ENCODE data around the gene MACROD1. TPM values are rescaled to one million over a fixed set of nuclear protein-coding genes. Genes with fewer than 3 reads are reported as not detected.

The MACROD1 gene
- total and polyA plus RNA-seq, 2 donors, result 9.8 to 25.1 TPM

DNA sequence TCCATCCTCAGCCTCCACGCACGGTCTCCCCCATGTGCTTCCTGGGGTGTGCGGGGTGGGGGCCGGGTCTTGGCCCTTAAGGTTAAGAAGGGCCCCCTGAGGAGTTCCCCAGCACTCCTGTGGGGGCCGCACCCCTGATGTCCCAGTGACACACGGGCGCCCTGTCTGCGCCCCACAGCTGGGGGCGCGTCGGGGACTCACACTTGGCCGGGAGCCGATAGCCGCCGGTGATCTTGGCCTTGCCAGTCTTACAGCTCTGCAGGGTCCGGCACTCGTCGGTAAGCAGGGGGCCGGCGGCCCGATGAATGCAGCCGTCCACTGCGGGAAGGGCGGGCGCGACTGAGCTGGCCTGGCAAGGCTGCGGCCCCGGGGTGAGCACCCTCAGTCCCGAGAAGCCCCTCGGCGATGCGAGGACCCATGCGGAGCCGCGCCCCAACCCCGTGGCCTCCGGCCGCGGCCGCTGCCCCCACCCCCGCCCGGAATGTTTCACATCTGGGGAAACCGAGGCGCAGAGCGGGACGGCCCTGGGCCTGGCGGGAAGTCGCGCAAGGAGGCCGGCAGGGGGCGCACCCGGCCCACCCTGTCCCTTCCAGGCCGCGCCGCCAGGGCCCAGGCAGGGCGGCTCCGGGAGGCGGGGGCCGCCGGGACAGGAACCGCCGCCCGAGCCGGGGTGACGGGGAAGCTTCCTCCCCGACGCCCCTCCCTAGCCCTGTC, 165.7 kb downstream of the MACROD1 start:
- Histone ChIP-seq H3K4me1 (ENCODE audit: insufficient read depth) (no peaks in the 10 kb centered on the region), H3K27ac (ENCODE audit: low read depth) (no peak overlapping the region), H3K4me3 (ENCODE audit: low read depth, low read length) (peak overlapping the region; percentile 25), H3K36me3 (ENCODE audit: insufficient read depth) (peaks cover 2% of the 10 kb centered on the region)
- WGBS, result 2% methylated on average over 67 of the region's 67 CpGs
- no peak for DNase-seq (ENCODE audit: extremely low spot score)

DNA sequence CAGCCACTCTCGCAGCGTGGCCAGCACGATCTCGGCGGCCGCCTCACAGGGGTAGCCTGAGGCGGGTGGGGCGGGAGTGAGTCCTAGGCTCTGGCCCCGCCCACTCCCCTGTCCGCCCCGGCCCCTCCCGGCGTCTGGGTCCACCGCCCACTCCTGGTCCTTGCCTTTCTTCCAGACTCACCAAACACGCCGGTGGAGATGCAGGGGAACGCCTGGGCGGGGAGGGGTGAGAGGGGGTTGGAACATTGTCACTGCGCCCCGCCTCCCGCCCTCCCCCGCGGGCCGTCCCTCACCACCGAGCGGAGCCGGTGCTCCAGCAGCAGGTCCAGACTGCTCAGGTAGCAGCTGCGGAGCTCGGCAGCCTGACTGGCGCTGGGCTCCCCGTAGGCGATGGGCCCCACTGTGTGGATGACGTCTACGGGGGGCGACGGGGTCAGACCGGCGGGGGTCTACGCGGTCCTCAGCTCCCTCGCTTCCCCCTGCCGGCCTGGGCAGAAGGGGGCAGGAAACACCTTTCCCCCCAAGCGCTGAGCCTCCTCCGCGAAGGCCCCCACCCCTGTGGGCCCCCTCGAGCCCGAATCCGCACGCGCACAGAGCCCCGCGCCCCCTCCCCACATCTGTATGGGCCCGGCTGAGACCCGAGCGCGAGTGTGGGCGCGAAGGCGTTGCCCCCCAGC, 166.4 kb downstream of the MACROD1 start:
- no peaks in the 10 kb centered on the region for H3K4me1 ChIP-seq (ENCODE audit: insufficient read depth)
- H3K36me3 ChIP-seq (ENCODE audit: insufficient read depth), result peaks cover 2% of the 10 kb centered on the region
- peak overlapping the region; percentile 4 for H3K4me3 ChIP-seq (ENCODE audit: low read depth, low read length)
- 6% methylated on average over 59 of the region's 59 CpGs for WGBS
- no peak overlapping the region for H3K27ac ChIP-seq (ENCODE audit: low read depth)
- DNase-seq (ENCODE audit: extremely low spot score), result no peak

DNA sequence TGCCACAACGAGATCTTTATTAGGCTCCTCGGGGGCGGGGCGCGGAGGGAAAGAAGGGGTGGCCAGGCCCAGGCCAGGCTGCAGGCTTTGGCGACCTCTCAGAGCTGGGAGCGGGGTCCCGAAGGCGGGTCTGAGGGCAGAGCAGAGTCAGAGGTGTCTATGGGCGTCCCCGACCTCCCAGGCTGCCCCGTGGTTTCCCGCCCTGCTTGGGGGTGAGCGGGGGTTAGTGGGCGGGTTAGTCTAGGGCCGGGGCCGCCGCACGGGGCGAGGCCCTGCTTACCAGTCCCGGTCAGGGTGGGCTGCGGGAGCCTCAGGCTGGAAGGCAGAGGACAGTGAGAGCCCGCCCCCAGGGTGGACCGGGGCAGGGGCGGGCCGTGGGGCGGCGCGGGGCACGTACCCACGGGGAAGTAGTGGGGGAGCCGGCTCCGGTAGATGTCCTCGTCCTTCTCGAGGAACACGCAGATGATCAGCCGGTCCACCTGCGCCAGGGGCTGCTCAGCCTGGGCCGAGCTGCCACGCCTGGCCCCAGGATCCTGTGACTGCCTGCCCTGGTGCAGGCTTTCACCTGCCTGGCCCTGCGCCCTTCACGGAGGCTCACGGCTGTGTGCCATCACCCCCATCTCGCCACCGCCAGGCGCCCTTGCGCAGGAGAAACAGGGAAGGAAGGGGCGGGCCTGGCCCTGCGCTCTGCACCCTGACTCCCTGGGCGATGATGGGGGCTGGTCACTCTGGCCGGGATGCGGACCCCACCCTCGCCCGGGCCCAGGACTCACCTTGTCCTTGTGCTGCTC, 167.2 kb downstream of the MACROD1 start:
- Histone ChIP-seq H3K4me3 (ENCODE audit: low read depth, low read length) (peak overlapping the region; percentile 4), H3K36me3 (ENCODE audit: insufficient read depth) (peaks cover 2% of the 10 kb centered on the region), H3K27ac (ENCODE audit: low read depth) (no peak overlapping the region), H3K4me1 (ENCODE audit: insufficient read depth) (no peaks in the 10 kb centered on the region)
- 71% methylated on average over 54 of the region's 54 CpGs for WGBS
- no peak for DNase-seq (ENCODE audit: extremely low spot score)

DNA sequence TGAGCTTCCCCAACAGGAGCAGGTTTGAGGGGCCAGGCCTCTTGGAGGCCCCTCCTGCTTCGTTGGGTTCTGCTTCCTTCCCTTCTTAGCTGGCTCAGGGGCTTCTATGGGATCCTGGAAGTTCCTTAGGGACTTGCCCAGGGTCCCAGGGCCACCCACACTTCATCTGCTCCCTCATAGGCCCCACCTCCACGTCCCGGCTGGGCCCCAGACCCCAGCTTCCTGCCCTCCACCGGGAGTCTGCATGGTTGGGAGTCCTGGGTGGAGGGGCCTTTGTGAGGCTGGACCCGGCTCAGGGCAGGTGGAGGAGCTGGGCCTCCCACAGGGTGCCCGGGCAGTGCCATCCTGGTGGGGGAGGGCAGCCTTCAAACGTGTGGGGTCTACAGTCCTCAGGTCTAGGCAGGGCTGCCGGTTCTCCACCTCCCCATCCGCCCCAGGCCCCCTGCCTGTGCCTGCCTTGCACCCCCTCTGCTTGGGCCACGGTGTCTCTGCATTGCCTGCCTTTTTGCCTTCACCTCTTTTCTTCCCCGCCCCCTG, 168.0 kb downstream of the MACROD1 start:
- WGBS, result 80% methylated on average over 11 of the region's 11 CpGs
- no peaks in the 10 kb centered on the region for H3K4me1 ChIP-seq (ENCODE audit: insufficient read depth)
- H3K27ac ChIP-seq (ENCODE audit: low read depth), result no peak overlapping the region
- no peak for DNase-seq (ENCODE audit: extremely low spot score)
- H3K36me3 ChIP-seq (ENCODE audit: insufficient read depth), result peaks cover 2% of the 10 kb centered on the region
- H3K4me3 ChIP-seq (ENCODE audit: low read depth, low read length), result no peak overlapping the region

DNA sequence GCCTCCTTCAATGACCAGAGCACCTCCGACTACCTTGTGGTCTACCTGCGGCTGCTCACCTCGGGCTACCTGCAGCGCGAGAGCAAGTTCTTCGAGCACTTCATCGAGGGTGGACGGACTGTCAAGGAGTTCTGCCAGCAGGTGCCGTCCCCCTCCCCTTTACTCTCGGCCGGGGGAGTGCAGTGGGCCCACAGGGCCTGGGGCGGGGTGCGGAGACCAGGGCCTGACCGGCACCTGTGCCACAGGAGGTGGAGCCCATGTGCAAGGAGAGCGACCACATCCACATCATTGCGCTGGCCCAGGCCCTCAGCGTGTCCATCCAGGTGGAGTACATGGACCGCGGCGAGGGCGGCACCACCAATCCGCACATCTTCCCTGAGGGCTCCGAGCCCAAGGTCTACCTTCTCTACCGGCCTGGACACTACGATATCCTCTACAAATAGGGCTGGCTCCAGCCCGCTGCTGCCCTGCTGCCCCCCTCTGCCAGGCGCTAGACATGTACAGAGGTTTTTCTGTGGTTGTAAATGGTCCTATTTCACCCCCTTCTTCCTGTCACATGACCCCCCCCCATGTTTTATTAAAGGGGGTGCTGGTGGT, 168.7 kb downstream of the MACROD1 start:
- WGBS, result 93% methylated on average over 27 of the region's 27 CpGs

DNA sequence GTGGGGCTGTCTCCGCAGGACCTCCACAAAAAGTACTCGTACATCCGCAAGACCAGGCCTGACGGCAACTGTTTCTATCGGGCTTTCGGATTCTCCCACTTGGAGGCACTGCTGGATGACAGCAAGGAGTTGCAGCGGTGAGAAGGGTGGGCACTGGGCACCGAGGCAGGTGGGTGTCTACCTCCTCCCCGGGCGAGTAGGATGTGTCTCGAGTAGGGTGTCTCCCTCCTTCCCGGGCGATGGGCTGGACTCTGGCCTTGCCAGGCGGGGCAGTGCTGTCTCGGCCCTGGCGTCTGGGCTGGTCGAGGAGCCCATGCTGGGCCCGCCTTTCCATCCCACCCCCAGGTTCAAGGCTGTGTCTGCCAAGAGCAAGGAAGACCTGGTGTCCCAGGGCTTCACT, 169.4 kb downstream of the MACROD1 start:
- H3K27ac ChIP-seq (ENCODE audit: low read depth), result no peak overlapping the region
- 87% methylated on average over 18 of the region's 18 CpGs for WGBS
- no peak overlapping the region for H3K4me3 ChIP-seq (ENCODE audit: low read depth, low read length)
- peaks cover 2% of the 10 kb centered on the region for H3K36me3 ChIP-seq (ENCODE audit: insufficient read depth)
- no peaks in the 10 kb centered on the region for H3K4me1 ChIP-seq (ENCODE audit: insufficient read depth)
- no peak for DNase-seq (ENCODE audit: extremely low spot score)

More for the DNA sequence above, 168.7 kb downstream of the MACROD1 start:
- DNase-seq (ENCODE audit: extremely low spot score), result no peak
- Histone ChIP-seq H3K4me1 (ENCODE audit: insufficient read depth) (no peaks in the 10 kb centered on the region), H3K27ac (ENCODE audit: low read depth) (no peak overlapping the region), H3K4me3 (ENCODE audit: low read depth, low read length) (no peak overlapping the region), H3K36me3 (ENCODE audit: insufficient read depth) (peaks cover 2% of the 10 kb centered on the region)

DNA sequence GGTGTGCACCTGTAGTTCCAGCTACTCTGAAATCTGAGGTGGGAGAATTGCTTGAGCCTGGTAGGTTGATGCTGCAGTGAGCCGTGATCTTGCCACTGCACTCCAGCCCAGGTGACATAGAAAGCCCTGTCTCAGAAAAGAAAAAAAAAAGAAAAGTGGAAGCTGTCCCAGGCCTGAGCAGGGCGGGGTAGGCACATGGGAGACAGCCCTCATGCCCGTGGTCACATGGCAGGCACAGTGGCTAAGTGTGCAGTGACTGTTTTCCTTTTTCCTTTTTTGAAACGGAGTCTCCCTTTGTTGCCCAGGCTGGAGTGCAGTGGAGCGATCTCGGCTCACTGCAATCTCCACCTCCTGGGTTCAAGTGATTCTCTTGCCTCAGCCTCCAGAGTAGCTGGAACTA, 171.9 kb downstream of the MACROD1 start:
- no peak for DNase-seq (ENCODE audit: extremely low spot score)
- H3K36me3 ChIP-seq (ENCODE audit: insufficient read depth), result peaks cover 2% of the 10 kb centered on the region
- no peak overlapping the region for H3K27ac ChIP-seq (ENCODE audit: low read depth)
- no peak overlapping the region for H3K4me3 ChIP-seq (ENCODE audit: low read depth, low read length)
- 80% methylated on average over 6 of the region's 6 CpGs for WGBS
- no peaks in the 10 kb centered on the region for H3K4me1 ChIP-seq (ENCODE audit: insufficient read depth)

DNA sequence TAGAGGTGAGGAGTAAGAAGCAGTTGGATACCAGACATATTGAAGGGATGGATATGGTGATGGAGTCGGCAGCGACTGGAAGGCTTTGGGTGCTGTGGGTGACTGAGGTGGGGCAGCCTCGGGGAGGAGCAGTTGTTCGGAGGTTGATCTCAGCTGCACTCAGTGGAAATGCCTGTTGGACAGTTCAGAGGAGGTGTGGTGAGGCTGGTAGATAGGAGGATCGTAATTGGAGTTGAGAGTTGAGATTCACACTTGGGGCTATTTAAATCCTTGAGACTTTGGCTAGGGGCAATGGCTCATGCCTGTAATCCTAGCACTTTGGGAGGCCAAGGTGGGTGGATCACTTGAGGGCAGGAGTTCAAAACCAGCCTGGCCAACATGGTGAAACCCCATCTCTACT, 172.8 kb downstream of the MACROD1 start:
- H3K27ac ChIP-seq (ENCODE audit: low read depth), result no peak overlapping the region
- no peak overlapping the region for H3K4me3 ChIP-seq (ENCODE audit: low read depth, low read length)
- peaks cover 2% of the 10 kb centered on the region for H3K36me3 ChIP-seq (ENCODE audit: insufficient read depth)
- 90% methylated on average over 5 of the region's 5 CpGs for WGBS
- DNase-seq (ENCODE audit: extremely low spot score), result no peak
- H3K4me1 ChIP-seq (ENCODE audit: insufficient read depth), result no peaks in the 10 kb centered on the region

DNA sequence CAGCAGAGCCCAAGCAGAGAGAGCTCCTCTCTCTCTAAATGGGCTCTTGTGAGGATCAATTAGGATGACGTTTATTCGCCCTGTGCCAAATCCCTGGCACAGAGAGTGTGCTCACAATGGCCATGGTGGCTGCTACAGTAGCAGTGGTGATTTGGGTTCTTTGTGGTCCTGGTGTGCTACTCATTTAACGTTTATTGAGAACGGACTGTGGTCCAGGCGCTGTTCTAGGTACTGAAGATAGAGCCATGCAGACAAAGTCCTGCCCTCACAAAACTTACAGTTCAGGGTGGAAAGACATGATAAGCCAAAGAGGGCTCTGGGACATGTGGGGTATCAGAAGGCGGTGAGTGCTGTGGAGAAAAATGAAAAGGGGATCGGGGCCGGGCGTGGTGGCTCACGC, 174.4 kb downstream of the MACROD1 start:
- DNase-seq (ENCODE audit: extremely low spot score), result no peak
- Histone ChIP-seq H3K36me3 (ENCODE audit: insufficient read depth) (peaks cover 2% of the 10 kb centered on the region), H3K27ac (ENCODE audit: low read depth) (no peak overlapping the region), H3K4me3 (ENCODE audit: low read depth, low read length) (no peak overlapping the region), H3K4me1 (ENCODE audit: insufficient read depth) (no peaks in the 10 kb centered on the region)
- 90% methylated on average over 10 of the region's 10 CpGs for WGBS

DNA sequence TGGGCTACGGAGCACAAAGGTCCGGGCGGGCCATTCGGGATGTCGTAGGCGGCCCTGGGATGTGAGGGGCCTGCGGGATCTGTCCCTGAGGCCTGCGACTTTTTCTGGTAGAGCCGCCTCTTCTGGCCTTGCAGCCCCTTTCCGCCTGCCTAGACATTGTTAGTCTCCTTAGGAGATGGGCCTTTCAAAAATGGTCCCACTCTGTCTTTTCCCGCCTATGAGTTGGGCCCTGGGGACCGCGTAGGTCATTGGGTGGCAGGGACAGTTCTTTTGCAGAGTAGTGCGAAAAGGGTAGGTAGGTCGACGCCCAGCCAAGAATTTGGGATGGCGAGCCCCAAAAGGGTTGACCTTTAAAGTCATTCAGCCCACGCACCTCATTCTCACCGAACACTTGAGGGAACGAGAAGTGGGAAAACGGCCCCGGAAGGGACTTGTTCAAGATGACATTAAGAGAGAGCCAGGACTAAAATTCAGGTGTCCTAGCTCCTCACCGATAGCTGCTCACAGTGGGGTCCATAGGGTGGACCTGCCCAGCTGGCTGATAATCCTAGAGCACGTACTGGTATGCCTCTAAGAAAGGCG, 178.9 kb downstream of the MACROD1 start:
- Histone ChIP-seq H3K4me3 (ENCODE audit: low read depth, low read length) (peak overlapping the region; percentile 92), H3K4me1 (ENCODE audit: insufficient read depth) (no peaks in the 10 kb centered on the region), H3K36me3 (ENCODE audit: insufficient read depth) (no peaks in the 10 kb centered on the region), H3K27ac (ENCODE audit: low read depth) (no peak overlapping the region)
- DNase-seq (ENCODE audit: extremely low spot score), result no peak
- 28% methylated on average over 25 of the region's 25 CpGs for WGBS

DNA sequence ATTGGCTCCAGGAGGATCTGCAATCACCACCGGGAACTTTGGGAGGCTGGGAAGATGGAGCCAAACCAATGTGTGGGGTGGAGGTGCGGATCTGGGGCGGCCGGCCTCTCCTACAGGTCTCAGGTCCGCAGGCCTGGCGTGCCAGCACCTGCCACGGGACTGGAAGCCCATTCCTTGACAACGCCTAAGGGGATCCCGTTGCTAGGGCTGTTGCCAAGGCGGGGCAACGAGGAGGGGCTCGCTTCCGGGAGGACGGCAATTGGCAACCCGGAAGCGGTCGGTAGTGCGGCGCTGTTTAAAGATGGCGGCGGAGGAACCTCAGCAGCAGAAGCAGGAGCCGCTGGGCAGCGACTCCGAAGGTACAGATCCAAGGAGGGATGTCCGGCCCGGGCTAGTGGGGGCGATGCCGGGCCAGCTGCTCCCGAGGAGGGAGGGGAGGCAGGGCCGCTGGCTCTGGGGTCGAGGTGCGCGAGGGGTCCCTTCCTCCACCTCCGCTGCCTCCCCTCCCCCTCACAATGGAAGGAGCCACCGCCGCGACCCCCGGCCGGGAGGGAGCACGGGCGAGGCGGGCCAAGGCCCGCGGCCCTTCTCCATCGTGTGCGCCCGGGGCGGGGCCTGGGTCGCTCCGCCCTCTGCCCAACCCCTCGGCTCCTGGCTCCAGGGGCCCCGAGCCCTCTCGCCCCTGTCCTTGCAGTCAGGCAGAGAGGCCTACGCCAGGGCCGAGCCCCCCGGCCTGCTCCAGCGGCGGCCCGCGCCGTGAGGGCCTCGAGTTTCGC, 179.6 kb downstream of the MACROD1 start, which contains the start of gene OTUB1:
Gene OTUB1, plus strand, starts transcription at position 283 of the 776 bp plus-strand sequence. Its CDS starts 19 bp downstream, at position 302.
- DNase-seq (ENCODE audit: extremely low spot score), result peak; percentile 77
- Histone ChIP-seq H3K4me1 (ENCODE audit: insufficient read depth) (no peaks in the 10 kb centered on the region), H3K4me3 (ENCODE audit: low read depth, low read length) (peak within 1 kb of the TSS; percentile 92), H3K27ac (ENCODE audit: low read depth) (peak within 1 kb of the TSS; percentile 81), H3K36me3 (ENCODE audit: insufficient read depth) (no peaks in the 10 kb centered on the region)
- WGBS, result under 1% methylated on average over 63 of the region's 63 CpGs

DNA sequence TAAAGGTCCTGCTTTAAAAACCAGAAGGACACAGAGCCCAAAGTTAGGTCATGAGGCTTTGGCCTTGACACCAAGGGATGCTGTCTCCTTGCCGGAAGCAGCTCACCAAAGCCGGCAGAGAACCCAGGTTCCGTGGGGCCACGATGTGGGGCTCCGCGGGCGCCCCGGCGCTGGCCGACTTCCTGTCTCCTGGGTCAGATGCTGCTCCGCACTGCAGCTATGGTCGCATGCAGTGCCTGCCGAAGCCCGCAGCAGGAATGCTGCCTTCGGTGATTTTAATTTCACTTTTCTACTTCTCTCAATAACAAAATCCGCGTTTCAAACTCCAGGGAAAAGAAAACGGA, 180.1 kb downstream of the MACROD1 start:
- H3K4me3 ChIP-seq (ENCODE audit: low read depth, low read length), result peak overlapping the region; percentile 92
- no peaks in the 10 kb centered on the region for H3K36me3 ChIP-seq (ENCODE audit: insufficient read depth)
- no peak for DNase-seq (ENCODE audit: extremely low spot score)
- WGBS, result under 1% methylated on average over 18 of the region's 18 CpGs
- H3K27ac ChIP-seq (ENCODE audit: low read depth), result no peak overlapping the region
- no peaks in the 10 kb centered on the region for H3K4me1 ChIP-seq (ENCODE audit: insufficient read depth)

All from urinary bladder (tissue), 4 donors.